GM21526 (cell line): ENCODE data around the gene LAMC3.

Experiments used
- ATAC-seq: cut with Tn5 transposase; IDR thresholded peaks from one replicate; pipeline ENCODE4 v1.9.1; 2021; ENCODE audit warnings: moderate library complexity; ENCODE audit not compliant: unreplicated experiment, low FRiP score

Gene LAMC3

DNA sequence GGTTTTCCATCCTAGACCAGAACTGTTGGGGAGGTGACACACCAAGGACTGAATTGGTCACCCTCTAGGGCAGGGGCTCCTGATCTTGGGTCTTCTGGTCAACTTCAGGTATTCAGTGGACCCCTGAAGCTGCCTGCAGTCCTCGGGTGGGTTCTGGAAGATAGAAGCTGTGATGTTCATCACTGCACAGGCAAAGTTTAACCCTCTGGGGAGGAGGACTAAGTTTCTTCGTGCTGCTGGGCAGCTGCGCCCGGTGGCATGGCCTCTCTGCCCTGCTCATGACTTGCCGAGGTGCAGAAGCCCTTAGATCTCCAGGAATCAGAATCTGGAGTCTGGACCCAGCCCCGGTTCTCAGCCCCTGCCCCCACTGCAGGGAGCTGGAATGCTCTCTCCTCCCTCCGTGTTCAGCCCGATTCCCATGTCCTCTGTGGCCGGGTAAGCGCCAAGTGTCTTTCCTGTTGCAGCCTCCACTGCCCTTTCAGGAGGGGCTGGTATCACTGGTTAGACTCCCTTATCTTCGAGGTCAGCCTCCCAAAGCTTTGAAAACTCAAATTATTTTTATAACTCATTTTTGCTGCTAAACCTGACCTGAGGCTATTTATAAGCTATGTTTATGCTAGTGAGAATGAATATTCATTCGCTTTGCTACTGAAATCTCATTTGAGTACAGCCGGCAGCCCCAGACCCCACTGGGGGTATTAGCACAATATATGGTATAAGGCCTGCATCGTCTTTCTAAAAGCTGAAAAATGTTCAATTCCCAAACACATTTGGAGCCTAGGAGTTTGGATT, 1.7 kb downstream of the LAMC3 start:
- no peak for ATAC-seq

DNA sequence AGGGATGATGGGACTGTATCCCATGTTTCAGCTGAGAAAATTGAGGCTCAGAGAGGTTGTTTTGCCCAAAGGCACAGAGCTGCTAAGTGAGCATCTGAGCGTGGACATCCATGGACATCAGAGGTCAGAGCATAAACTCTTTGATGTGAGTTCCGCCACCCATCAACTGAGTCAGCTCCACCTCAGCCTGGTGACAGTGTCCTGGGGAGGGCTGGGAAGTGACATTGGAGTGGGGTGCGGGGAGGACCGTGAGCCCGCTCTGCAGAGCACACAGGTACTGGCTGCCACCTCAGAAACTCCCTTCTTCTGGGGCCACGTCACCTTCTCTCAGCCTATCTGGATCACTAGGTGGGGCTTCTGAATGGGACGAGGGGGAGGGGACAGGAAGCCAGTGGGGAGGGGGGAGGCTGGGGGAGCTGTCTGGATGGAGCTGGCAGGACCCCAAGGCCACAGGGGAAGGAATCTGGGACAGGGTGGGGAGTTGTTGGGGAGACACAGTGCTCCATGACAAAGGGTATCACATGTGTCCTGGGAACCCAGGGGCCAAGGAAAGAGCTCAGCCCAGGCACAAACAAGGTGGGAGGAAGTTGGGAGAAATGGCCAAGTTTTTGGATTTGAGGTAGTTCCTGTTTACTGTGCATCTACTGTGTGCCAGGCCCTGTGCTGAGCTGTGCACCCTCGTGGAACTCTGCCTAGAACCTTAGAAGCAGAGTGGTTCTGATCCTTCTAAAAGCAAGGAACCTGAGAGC, 2.5 kb downstream of the LAMC3 start:
- no peak for ATAC-seq

DNA sequence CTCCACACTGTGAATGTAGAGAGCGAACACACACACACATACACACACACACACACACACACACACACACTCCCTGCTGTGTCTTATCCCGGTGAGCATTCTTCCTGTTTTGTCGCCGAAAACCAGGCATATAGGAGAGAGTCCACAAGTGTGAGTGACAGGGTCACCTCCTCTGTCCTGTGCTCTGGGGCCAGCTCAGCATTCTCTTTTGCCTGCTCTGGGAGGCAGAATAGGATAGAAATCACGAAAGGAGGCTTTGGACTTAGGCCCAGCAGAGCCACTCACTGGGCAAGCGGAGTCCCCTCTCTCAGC, 3.0 kb downstream of the LAMC3 start:
- ATAC-seq: no peak

DNA sequence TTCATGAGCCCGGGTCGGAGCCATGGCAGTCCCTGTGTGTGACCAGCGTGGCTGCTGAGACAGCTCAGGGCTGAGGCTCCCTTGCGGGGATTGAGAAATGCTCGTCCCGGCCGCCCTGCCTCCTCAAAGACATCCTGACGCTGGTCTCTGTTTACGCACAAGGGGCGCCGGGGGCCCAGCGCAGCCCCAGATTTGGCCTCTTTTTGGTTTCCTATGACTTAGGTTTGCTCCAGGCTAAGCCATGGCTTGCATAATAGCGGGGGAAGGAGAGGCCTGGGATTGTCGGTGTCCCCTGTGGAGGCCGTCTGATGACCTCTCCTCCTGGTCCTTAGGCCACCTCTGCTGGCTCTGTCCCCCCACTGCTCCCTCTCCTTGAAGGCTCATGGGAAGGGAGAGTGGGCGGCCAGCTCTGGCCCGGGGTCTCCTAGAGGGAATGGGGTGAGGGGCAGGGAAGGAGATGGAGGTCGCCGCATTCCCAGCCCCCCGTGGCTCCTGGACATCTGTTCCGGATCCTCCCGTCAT, 3.5 kb downstream of the LAMC3 start:
- no peak for ATAC-seq

- ATAC-seq: no peak
These were observed 4.2 kb downstream of the LAMC3 start for GRCh38 chr9:131013015-131013755.

- no peak for ATAC-seq
These were observed 5.0 kb downstream of the LAMC3 start for GRCh38 chr9:131013771-131014676.

GRCh38 chr9:131015112-131015511, 6.1 kb downstream of the LAMC3 start:
- ATAC-seq: no peak

DNA sequence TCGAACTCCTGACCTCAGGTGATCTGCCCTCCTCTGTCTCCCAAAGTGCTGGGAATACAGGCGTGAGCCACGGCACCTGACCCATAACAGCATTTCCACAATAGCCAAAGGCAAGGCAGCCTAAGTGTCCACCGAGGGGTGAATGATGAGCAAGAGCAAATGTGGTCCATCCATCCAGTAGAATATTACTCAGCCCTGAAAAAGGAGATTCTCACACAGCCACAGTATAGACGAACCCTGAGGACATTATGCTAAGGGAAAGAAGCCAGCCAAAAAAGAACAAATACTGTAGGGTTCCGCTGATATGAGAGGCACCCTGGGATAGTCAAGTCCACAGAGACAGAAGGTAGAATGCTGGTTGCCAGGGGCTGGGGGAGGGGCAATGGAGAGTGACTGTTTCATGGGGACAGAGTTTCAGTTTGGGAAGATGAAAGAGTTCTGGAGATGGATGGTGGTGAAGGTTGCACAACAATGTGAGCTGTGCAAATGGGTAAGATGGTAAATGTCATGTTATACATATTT, 7.0 kb downstream of the LAMC3 start:
- no peak for ATAC-seq

DNA sequence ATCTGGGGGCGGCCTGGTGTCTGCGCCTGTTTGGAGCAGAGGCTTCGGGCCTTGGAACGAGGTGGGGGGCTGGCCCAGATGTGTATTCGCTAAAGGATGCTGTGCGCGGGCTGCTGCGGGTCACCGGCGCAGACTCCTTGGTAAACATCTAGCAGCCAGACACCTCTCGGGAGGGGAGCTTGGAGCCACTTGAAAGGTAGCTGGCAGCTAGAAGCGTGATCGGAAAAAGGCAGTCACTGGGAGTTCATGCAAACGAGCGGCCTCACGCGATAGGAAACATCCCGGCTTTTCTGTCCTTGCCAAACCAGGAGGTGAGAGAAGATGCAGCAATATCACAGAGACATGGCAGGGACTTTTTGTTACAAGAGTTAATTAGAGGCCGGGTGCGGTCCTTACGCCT, 8.1 kb downstream of the LAMC3 start:
- no peak for ATAC-seq

DNA sequence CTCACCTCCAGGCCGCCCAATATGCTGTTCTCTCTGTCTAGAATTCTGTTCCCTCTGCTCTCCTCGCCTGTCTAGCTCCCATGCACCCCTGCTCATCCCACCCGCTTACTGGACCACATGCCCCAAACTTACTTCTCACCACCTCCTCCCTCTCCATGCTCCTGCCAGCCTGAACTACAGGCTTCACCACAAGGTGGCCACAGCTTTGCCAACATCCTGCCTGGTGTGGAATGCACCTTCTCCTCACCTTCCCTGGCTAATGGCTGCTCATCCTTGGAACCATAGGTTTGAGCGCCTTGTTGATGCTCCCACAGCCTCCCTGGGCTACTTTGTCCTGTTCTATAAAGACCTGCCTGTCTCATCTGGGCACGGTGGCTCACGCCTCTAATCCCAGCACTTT, 9.6 kb downstream of the LAMC3 start:
- ATAC-seq: no peak

- ATAC-seq: no peak
These were observed 10.6 kb downstream of the LAMC3 start for GRCh38 chr9:131019388-131020239.

DNA sequence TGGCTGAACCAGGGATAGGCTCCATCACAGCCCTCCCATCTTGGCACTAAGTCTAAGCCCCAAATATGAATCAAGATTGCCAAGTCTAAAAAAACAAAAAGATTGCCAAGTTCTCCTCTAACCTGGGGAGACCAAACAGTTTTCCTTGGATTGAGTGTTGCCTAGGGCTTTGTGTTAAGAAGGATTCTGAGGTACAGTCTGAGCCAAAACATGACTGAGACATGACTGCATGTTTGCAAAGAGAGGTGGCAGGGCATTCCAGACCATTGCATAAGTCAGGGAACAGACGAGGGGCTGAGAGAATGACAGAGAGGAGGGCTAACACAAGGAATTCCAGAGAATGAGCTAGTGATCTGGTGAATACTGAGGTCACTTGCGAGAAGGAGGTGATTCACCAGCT, 11.4 kb downstream of the LAMC3 start:
- ATAC-seq: no peak

DNA sequence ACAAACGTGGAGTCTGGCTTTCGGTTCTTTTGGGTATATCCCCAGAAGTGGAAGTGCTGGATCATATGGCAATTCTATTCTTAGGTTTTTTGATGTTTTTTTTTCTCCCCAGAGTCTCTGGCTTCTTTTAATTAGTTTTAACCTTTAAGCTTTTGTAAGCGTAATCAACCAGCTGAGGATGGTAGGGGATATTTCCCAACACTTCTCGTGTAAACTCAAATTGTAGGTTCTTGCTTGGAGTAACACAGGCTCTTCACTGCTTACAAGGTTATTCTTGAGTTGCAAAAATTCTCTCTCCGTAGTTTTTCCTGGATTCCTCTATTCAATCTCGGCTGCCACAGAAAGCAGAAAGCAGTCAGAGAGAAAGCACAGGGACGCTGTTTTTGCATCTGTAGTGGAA, 11.9 kb downstream of the LAMC3 start:
- ATAC-seq: no peak

DNA sequence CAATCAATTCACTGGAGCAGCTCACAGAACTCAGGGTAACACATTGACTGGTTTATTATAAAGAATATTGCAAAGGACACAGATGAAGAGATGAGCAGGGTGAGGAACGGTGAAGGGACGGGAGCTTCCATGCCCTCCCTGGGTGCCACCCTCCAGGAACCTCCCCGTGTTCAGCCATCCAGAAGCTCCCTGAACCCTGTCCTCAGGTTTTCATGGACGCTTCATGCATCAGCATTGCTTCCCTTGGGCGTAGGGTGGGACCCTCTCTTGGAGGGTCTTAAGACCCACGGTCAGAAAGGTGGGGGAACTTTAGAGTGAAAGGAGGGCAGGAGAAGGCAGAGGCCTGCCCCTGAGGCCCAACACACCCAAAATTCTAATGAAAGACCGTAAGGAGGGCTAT, 12.8 kb downstream of the LAMC3 start:
- ATAC-seq: no peak

DNA sequence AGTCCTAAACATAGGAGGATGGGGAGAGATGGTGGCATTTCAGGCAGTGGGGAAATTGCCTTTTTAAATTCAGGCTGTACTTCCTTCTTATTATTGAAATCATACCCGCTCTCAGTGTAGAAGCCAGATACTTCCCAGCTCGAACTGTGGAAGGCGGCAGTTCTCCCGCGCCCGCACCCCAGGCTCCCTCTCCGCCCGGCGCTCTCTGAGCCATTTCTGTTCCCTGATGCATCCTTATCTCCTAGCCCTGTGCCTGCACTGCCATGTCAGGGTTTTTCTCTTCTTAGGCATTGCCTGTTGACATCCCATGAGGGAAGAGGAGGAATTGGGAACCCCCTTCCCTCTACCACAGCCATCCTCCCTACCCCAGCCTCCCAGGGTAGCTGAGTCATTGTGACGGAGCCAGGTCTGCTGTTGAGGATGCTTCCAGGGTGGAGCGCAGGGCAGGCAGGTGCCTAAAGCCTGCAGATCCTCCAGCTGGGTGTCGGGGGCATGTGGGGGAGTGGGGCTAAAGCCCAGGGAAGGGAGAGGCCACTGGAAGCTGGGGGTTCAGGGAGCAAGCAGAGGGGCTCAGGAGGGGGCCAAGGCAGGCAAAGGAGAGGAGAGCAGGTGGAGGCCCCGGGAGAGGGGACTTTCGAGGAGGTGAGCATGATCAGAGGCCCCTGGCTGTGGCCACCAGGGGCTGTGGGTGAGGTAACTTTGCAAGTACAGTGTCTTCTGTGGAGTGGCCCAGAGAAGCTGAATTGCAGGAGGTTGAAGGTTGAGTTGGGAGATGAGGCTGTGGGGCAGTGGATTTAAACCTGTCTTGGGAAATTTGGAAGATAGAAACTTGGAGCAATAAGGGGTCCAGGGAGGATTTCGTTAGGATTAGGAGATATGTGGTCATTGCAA, 16.2 kb downstream of the LAMC3 start:
- ATAC-seq: no peak

GRCh38 chr9:131025953-131026858, 17.2 kb downstream of the LAMC3 start:
- ATAC-seq: no peak
